ENCODE results near the gene SAMD3.
"Not testable (repeated sequence)": the region's sequence is repeated elsewhere in the genome, so short reads cannot be mapped to it uniquely, and the experiment has no call there.

Gene SAMD3

GRCh38 chr6:130222775-130223174 is at the start of gene SAMD3:
SAMD3 (minus strand) TSS chr6:130222951; CDS start chr6:130215273, 7,678 bp downstream.
- DNase-seq (ENCODE audit: low read depth in 2 of 2) = no peak

- no peak for DNase-seq (ENCODE audit: low read depth in 2 of 2)
Observed at GRCh38 chr6:130269969-130270635, 47.4 kb upstream of the SAMD3 start.

GRCh38 chr6:130265553-130265952 is 42.8 kb upstream of the SAMD3 start:
- not testable (repeated sequence) for DNase-seq (ENCODE audit: low read depth in 2 of 2)

- no peak for DNase-seq (ENCODE audit: low read depth in 2 of 2)
Observed at GRCh38 chr6:130262008-130262407, 39.3 kb upstream of the SAMD3 start.

GRCh38 chr6:130261558-130261957 is 38.8 kb upstream of the SAMD3 start:
- DNase-seq (ENCODE audit: low read depth in 2 of 2) = not testable (repeated sequence)

GRCh38 chr6:130260614-130261241 is 38.0 kb upstream of the SAMD3 start:
- not testable (repeated sequence) for DNase-seq (ENCODE audit: low read depth in 2 of 2)

GRCh38 chr6:130260050-130260462 is 37.3 kb upstream of the SAMD3 start:
- not testable (repeated sequence) for DNase-seq (ENCODE audit: low read depth in 2 of 2)

- DNase-seq (ENCODE audit: low read depth in 2 of 2) = no peak
Observed at GRCh38 chr6:130259557-130259956, 36.8 kb upstream of the SAMD3 start.

GRCh38 chr6:130259140-130259539 is 36.4 kb upstream of the SAMD3 start:
- DNase-seq (ENCODE audit: low read depth in 2 of 2) = no peak

- no peak for DNase-seq (ENCODE audit: low read depth in 2 of 2)
Observed at GRCh38 chr6:130252527-130253237, 29.9 kb upstream of the SAMD3 start.

- no peak for DNase-seq (ENCODE audit: low read depth in 2 of 2)
Observed at GRCh38 chr6:130245267-130245666, 22.5 kb upstream of the SAMD3 start.

GRCh38 chr6:130244728-130245127 is 22.0 kb upstream of the SAMD3 start:
- no peak for DNase-seq (ENCODE audit: low read depth in 2 of 2)

- DNase-seq (ENCODE audit: low read depth in 2 of 2) = no peak
Observed at GRCh38 chr6:130240232-130240631, 17.5 kb upstream of the SAMD3 start.

GRCh38 chr6:130239755-130240154 is 17.0 kb upstream of the SAMD3 start:
- no peak for DNase-seq (ENCODE audit: low read depth in 2 of 2)

GRCh38 chr6:130233330-130233729 is 10.6 kb upstream of the SAMD3 start:
- DNase-seq (ENCODE audit: low read depth in 2 of 2) = no peak

GRCh38 chr6:130230531-130230930 is 7.8 kb upstream of the SAMD3 start:
- not testable (repeated sequence) for DNase-seq (ENCODE audit: low read depth in 2 of 2)

GRCh38 chr6:130229645-130230044 is 6.9 kb upstream of the SAMD3 start:
- no peak for DNase-seq (ENCODE audit: low read depth in 2 of 2)

GRCh38 chr6:130223508-130223907 is 757 bp upstream of the SAMD3 start:
- DNase-seq (ENCODE audit: low read depth in 2 of 2) = peak; percentile 8 to 10

GRCh38 chr6:130218134-130218533 is 4.6 kb downstream of the SAMD3 start:
- DNase-seq (ENCODE audit: low read depth in 2 of 2) = no peak

- no peak for DNase-seq (ENCODE audit: low read depth in 2 of 2)
Observed at GRCh38 chr6:130216620-130217019, 6.1 kb downstream of the SAMD3 start.

- no peak for DNase-seq (ENCODE audit: low read depth in 2 of 2)
Observed at GRCh38 chr6:130215526-130215925, 7.2 kb downstream of the SAMD3 start.

GRCh38 chr6:130212215-130212874 is 10.4 kb downstream of the SAMD3 start:
- no peak for DNase-seq (ENCODE audit: low read depth in 2 of 2)
